Measurements from ENCODE around the gene JAZF1. TPM values are rescaled to one million over a fixed set of nuclear protein-coding genes. Genes with fewer than 3 reads are reported as not detected.

Gene JAZF1
- total and polyA plus RNA-seq, 4 donors = 5.2 to 16.5 (median 10.7) TPM

DNA sequence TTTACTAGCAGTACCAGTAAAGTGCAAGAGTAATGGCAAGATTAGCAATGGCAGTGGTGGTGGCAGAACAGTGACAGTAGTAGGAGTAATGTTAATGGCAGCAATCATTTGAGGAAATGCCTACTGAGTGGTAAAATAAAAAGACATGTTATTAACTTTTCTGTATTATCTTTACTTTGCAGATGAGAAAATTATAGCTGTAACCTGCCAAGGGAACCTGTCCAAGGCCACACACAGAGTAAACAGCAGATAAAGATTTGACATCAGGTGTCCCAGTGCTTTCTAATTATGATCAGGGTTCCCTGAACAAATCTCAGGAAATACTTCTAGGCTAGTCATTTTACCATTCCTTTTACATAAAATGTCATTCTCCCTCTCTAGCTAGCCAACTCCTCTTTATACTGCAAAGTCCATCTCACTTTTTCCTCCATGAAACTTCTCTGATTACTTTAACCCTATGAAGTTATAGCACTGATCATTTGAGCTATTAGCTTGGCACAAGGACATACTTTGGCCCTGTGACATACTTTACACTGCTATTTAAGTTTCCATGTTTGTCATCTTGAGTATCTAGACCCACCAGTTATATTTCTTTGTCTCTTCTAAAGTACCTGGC is 221.6 kb downstream of the JAZF1 start:
- H3K4me1 ChIP-seq (ENCODE audit: control insufficient read depth in 5 of 5, insufficient read depth in 5 of 5, low read length in 5 of 5) = no peaks in the 10 kb centered on the region
- H3K27me3 ChIP-seq (ENCODE audit: control insufficient read depth in 3 of 3, insufficient read depth in 3 of 3, low read length in 2 of 3) = no peaks in the 10 kb centered on the region
- TF ChIP-seq, protein P1, sequence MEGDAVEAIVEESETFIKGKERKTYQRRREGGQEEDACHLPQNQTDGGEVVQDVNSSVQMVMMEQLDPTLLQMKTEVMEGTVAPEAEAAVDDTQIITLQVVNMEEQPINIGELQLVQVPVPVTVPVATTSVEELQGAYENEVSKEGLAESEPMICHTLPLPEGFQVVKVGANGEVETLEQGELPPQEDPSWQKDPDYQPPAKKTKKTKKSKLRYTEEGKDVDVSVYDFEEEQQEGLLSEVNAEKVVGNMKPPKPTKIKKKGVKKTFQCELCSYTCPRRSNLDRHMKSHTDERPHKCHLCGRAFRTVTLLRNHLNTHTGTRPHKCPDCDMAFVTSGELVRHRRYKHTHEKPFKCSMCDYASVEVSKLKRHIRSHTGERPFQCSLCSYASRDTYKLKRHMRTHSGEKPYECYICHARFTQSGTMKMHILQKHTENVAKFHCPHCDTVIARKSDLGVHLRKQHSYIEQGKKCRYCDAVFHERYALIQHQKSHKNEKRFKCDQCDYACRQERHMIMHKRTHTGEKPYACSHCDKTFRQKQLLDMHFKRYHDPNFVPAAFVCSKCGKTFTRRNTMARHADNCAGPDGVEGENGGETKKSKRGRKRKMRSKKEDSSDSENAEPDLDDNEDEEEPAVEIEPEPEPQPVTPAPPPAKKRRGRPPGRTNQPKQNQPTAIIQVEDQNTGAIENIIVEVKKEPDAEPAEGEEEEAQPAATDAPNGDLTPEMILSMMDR (IDR thresholded peaks at IDR 0.05; ENCODE audit: control extremely low read depth, extremely low read depth) = no peak
- ATAC-seq (ENCODE audit: insufficient read depth, low FRiP score) (no peak), DNase-seq (no peak)
- no peak overlapping the region for H3K4me3 ChIP-seq
- no peak overlapping the region for H3K27ac ChIP-seq (ENCODE audit: low read depth in 1 of 2, low read length in 1 of 2)
- no peaks in the 10 kb centered on the region for H3K36me3 ChIP-seq (ENCODE audit: control insufficient read depth in 4 of 4, insufficient read depth in 4 of 4, low read length in 4 of 4)
- no peak overlapping the region for H3K9ac ChIP-seq (ENCODE audit: insufficient read depth in 1 of 2, low read length in 2 of 2)
- no peaks in the 10 kb centered on the region for H3K9me3 ChIP-seq (ENCODE audit: control insufficient read depth in 4 of 4, insufficient read depth in 3 of 4, low read length in 3 of 4)

DNA sequence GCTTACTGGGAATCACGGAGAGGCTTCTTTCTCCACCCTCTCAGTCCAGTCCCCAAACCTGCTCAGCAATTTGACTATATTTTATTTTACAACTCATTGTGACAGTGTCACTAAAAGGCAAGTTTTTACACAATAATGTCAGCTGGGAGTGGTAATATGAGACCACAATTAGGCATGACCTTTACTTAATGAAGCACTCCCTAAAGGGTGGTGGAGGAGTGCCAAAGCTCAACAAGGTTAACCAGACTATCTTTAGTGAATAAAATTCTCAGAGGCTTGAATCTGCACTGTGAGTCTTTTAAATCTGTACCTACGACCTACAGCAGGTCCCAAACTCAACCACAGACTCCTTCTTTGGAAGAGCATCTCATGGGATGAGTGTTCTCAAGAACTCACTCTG is 225.0 kb downstream of the JAZF1 start:
- no peak for DNase-seq
- WGBS, 2 donors = 87 to 91% methylated on average over 2 of the region's 2 CpGs
- no peaks in the 10 kb centered on the region for H3K36me3 ChIP-seq (ENCODE audit: control insufficient read depth in 4 of 4, insufficient read depth in 4 of 4, low read length in 4 of 4)
- no peak overlapping the region for H3K4me3 ChIP-seq
- no peaks in the 10 kb centered on the region for H3K9me3 ChIP-seq (ENCODE audit: control insufficient read depth in 4 of 4, insufficient read depth in 3 of 4, low read length in 3 of 4)
- H3K9ac ChIP-seq (ENCODE audit: insufficient read depth in 1 of 2, low read length in 2 of 2) = no peak overlapping the region
- no peak overlapping the region for H3K27ac ChIP-seq (ENCODE audit: low read depth in 1 of 2, low read length in 1 of 2)
- H3K4me1 ChIP-seq (ENCODE audit: control insufficient read depth in 5 of 5, insufficient read depth in 5 of 5, low read length in 5 of 5) = no peaks in the 10 kb centered on the region
- TF ChIP-seq, protein P1 (IDR thresholded peaks at IDR 0.05; ENCODE audit: control extremely low read depth, extremely low read depth) = no peak
- no peak for ATAC-seq (ENCODE audit: insufficient read depth, low FRiP score)
- peaks cover 0 to 2% (median 0%) of the 10 kb centered on the region in 3 donors for H3K27me3 ChIP-seq (ENCODE audit: control insufficient read depth in 3 of 3, insufficient read depth in 3 of 3, low read length in 2 of 3)

DNA sequence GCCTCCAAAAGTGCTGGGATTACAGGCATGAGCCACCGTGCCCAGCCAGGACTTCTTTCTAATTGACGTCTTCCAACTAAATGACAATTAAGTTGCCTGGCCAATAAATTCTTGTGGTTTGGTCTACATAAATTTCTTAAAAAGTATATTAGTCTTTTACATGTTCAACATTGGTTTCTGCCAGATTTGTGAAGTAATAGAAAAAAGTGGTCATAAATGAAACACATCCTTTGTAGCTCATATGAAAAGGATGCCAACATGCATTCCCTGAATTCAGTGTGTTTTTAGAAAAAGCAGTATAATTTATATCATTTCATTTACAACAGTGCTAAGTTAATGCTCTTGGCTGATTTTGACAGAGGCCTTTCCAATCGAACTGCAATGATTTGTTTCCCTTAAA is 225.6 kb downstream of the JAZF1 start:
- Histone ChIP-seq H3K4me1 (ENCODE audit: control insufficient read depth in 5 of 5, insufficient read depth in 5 of 5, low read length in 5 of 5) (no peaks in the 10 kb centered on the region), H3K4me3 (no peak overlapping the region), H3K27me3 (ENCODE audit: control insufficient read depth in 3 of 3, insufficient read depth in 3 of 3, low read length in 2 of 3) (peaks cover 0 to 2% (median 0%) of the 10 kb centered on the region in 3 donors), H3K9ac (ENCODE audit: insufficient read depth in 1 of 2, low read length in 2 of 2) (no peak overlapping the region), H3K27ac (ENCODE audit: low read depth in 1 of 2, low read length in 1 of 2) (no peak overlapping the region), H3K36me3 (ENCODE audit: control insufficient read depth in 4 of 4, insufficient read depth in 4 of 4, low read length in 4 of 4) (no peaks in the 10 kb centered on the region), H3K9me3 (ENCODE audit: control insufficient read depth in 4 of 4, insufficient read depth in 3 of 4, low read length in 3 of 4) (no peaks in the 10 kb centered on the region)
- TF ChIP-seq, protein P1 (IDR thresholded peaks at IDR 0.05; ENCODE audit: control extremely low read depth, extremely low read depth) = no peak
- ATAC-seq (ENCODE audit: insufficient read depth, low FRiP score) = no peak
- WGBS, 2 donors = 90 to 95% methylated on average over 3 of the region's 3 CpGs
- no peak for DNase-seq

- WGBS, 2 donors = 100% methylated on average over 1 of the region's 1 CpG
- Histone ChIP-seq H3K4me1 (ENCODE audit: control insufficient read depth in 5 of 5, insufficient read depth in 5 of 5, low read length in 5 of 5) (peaks cover 0 to 4% (median 0%) of the 10 kb centered on the region in 5 donors), H3K27me3 (ENCODE audit: control insufficient read depth in 3 of 3, insufficient read depth in 3 of 3, low read length in 2 of 3) (peaks cover 0 to 2% (median 0%) of the 10 kb centered on the region in 3 donors), H3K9me3 (ENCODE audit: control insufficient read depth in 4 of 4, insufficient read depth in 3 of 4, low read length in 3 of 4) (no peaks in the 10 kb centered on the region), H3K9ac (ENCODE audit: insufficient read depth in 1 of 2, low read length in 2 of 2) (no peak overlapping the region), H3K36me3 (ENCODE audit: control insufficient read depth in 4 of 4, insufficient read depth in 4 of 4, low read length in 4 of 4) (no peaks in the 10 kb centered on the region), H3K4me3 (no peak overlapping the region), H3K27ac (ENCODE audit: low read depth in 1 of 2, low read length in 1 of 2) (no peak overlapping the region)
- DNase-seq (no peak), ATAC-seq (ENCODE audit: insufficient read depth, low FRiP score) (no peak)
- TF ChIP-seq, protein P1 (IDR thresholded peaks at IDR 0.05; ENCODE audit: control extremely low read depth, extremely low read depth) = no peak
These were observed 226.8 kb downstream of the JAZF1 start for GRCh38 chr7:27953777-27954176.

Data from lung (tissue), 12 donors.